Stimulated activated CD4-positive, alpha-beta T cell treated with anti-CD3 and anti-CD28 coated beads, TNF-alpha, amount 100 ng/mL, for 1 hour (primary cell): ENCODE results near the gene KCTD21.

Source experiments
- DNase-seq, 3 donors: peaks; one replicate each; pipeline ENCODE4 v3.0.0-alpha.2; 2020; ENCODE audit warnings: low read depth in 3 of 3, low spot score in 1 of 3

The KCTD21 gene

DNA sequence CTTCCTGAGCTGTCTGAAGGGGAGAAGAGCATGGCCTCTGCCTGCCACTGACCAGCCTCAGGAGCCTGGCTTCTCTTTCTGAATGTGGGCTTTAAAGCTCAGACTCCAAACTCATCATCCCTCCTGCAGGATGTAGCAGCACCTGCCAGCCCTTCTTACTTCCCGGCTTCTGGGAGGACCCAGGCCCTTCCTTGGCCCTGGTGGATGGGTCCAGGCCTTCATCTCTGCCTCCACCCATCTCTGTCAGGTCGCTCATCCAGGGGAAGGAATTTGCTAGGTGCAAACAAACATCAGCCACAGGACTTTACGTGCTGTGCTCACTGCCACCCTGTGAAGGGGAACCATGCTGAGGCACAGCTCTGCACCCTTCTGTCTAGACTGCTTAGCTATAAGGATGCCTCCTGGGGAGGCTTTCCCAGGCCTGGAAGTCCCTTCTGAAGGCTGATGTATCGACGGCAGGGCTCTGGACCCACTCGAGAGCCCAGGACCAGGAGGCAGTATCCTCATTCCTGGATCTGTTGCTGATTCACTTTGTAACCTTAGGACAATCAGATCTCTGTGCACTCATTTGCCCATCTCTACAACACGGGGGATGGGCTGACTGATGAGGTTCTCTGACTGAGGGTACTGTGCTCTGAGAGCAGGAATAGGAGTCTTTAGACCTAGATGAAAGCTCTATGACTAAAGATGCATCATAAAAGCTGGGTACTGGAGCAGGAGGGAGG is 31.2 kb upstream of the KCTD21 start:
- no peak for DNase-seq

DNA sequence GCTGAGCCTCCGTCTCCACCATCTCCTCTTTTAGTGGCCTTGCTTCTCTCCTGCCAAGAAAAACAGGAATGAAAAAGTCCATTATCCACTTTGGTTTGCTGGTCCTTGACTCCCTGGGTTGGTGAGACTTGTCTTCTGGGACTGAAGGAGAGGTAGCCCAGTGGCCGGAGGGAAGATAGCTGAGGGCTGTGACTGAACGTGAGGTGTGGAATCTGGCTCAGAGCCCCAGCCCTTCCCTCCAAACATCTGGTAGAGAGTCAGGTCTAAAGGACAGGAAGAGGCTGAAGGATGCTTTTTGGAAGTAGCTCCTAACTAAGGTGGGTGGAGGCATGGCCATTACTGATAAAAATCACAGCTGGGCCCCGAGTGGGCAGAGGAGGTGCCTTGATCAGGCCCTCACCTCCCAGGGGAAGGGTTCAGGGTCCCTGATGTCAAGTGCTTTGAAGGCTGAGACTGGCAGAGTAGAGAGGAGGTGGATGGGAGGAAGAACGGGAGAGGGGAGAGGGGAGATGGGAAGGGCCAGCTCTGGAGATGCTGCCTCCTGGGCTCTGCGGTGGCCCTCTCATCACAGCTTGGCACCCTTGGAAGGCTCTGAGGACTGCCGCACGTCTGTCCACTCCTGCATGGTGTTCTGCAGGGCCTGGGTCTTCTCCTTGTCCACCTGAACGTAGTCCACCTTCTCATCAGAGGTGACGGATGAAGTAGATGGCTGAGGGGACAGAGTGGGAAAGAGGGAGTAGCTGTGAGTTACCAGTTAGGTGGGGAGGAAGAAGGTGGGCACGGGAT is 30.5 kb upstream of the KCTD21 start:
- DNase-seq = no peak

- DNase-seq = no peak
Observed at GRCh38 chr11:78217650-78218541, 29.5 kb upstream of the KCTD21 start.

GRCh38 chr11:78216571-78217287 is 28.3 kb upstream of the KCTD21 start:
- no peak for DNase-seq

- no peak for DNase-seq
Observed at GRCh38 chr11:78216021-78216420, 27.6 kb upstream of the KCTD21 start.

DNA sequence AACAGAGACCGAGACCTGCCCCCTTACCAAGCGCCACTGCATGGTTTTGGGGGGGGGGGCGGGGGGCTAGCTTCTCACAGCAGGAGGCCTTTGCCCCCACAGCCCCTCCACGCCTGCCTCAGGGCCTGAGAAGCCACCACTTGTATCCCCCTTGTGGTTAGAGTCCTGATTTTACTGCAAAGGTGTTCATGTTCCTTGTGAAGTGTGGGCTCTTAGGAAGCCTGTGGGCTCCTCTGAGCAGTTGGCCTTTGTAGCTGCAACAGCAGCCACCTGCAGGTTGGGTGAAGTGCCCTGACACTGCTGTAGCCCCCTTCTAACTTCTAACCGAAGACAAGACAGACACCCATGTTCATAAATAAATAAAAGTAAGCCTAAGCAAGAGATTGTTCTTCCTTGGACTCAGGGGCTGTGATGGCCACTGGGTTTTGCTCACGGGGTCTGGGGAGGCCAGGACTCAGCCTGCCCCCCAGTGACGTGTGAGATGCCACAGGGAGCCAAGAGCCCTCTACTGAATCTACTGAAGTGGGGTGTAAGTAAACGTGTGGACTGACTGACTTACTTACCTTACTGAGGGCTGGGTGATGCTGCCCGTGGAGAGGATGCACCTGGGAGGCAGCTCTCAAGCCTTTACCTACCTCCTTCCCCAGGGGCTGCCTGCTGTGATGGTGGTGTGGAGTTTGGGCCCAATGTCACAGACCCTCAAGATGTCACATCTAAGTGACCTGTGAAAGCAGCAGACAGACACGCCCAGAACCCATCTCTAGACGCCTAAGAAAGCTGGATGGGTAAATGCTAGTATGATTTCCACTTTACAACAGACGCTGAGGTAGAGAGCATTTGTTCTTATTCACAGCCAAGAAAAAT is 26.1 kb upstream of the KCTD21 start:
- no peak for DNase-seq

GRCh38 chr11:78213526-78214330 is 25.3 kb upstream of the KCTD21 start:
- DNase-seq = no peak

GRCh38 chr11:78212586-78213371 is 24.4 kb upstream of the KCTD21 start:
- DNase-seq = no peak

GRCh38 chr11:78211565-78211964 is 23.1 kb upstream of the KCTD21 start:
- no peak for DNase-seq

DNA sequence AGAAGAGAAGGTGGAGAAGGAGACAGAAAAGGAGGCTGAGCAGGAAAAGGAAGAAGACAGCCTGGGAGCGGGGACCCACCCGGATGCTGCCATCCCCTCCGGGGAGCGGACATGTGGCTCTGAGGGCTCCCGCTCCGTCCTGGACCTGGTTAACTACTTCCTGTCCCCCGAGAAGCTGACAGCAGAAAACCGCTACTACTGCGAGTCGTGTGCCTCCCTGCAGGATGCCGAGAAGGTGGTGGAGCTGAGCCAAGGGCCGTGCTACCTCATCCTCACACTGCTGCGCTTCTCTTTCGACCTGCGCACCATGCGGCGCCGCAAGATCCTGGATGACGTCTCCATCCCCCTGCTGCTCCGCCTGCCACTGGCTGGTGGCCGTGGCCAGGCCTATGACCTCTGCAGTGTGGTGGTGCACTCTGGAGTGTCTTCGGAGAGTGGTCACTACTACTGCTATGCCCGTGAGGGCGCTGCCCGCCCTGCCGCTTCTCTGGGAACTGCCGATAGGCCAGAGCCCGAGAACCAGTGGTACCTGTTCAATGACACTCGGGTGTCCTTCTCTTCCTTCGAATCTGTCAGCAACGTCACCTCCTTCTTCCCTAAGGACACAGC is 21.7 kb upstream of the KCTD21 start:
- DNase-seq = no peak

DNA sequence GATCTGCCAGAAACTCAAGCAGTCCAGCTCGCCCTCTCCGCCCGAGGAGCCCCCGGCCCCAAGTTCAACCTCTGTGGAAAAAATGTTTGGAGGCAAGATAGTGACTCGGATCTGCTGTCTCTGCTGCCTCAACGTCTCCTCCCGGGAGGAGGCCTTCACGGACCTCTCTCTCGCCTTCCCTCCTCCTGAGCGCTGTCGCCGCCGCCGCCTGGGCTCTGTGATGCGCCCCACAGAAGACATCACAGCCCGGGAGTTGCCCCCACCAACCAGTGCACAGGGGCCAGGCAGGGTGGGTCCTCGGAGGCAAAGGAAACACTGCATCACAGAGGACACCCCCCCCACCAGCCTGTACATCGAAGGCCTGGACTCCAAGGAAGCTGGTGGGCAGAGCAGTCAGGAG is 21.1 kb upstream of the KCTD21 start:
- no peak for DNase-seq

DNA sequence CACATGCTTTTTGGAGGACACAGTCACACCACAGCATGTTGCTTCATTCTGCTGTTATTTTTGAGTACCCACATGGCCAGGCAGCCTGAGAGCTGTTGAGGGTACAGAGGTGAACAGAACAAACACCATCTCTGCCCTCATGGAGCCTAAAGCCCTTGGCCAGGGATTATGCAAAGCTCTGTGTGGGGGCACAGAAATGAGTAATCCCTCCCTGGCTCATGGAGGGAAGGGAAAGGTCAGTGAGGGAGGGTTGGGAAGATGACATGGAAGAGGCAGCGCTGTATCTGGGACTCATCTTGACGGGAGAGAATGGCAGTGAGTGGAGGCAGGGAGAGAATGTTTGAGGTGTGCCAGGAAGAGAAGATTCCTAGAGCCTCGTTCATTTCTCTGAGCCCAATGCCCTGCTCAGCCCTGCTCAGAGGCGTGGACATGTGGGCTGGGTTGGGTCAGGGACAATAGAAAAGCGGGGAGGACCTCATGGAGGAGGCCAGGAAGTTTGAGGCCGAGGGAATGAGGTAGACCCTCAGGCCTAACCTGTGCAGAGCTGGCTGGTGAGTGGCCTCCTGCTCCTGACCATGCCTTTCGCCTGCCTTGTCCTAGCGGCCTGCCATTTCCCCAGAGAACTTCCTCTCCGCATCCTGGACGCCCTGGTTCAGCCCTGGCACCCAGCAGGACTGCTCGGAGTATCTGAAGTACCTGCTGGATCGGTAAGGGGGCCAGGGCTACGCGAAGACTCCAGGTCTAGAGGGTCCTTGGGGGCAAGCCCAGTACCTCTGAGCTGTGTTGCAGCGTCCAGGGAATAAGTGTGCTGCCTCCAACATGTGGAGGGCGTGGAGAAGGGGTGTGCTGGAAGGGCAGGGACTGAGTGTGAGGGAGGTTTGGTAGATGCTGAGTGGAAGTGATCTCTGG is 20.1 kb upstream of the KCTD21 start:
- DNase-seq = no peak

DNA sequence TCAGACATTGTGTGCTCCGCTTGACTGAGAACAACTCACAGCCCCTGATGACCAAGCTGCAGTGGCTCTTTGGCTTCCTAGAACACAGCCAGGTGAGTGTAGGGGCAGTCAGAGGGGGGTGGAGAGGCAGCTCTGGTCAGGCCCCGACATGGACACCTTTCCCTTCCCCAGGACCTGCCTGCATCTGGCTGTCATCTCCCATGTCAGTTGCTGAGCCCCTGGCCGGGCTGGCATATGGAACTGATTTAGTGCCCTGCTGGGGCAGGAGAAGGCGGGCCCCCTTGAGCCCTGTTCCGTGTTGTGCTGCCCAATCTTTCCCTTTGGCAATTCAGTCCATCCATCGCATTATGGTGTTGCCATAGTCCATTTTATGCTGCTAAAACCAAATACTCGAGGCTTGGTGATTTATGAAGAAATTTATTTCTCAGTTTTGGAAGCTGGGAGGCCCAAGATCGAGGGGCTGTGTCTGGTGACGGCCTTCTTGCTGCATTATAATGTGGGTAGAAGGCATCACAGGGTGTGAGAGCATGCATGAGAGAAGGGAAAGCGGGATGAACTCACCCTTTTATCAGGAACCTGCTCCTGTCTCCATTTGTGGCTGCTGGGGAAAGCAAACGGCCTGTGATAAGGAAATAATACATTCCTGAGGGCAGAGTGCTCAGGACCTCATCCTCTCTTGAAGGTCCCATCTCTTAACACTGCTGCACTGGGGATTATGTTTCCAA is 19.3 kb upstream of the KCTD21 start:
- DNase-seq = no peak

GRCh38 chr11:78205691-78206090 is 17.3 kb upstream of the KCTD21 start:
- DNase-seq = no peak

DNA sequence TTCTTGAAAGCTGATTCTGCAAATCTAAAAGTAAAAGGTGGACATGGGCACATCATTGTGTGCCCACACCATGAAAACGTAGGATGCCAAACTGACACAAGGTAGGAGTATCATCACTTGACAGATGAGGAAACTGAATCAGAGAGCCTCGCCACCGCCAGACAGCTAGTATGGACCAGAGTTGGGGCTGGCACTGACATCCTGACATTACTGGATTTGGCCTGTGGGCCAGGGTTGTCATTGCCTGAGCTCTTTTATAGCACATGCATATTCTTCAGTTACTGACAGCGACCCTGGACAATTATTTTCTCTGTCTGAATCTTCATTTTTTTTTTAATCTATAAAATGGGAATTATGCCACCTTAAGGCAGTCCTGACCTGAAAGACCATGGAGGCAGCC is 16.8 kb upstream of the KCTD21 start:
- no peak for DNase-seq

- peak in 2 of 3 donors; percentile 33 to 43 for DNase-seq
Observed at GRCh38 chr11:78203184-78203583, 14.8 kb upstream of the KCTD21 start.
